Measurements from ENCODE around the gene ADAMTS4.

ADAMTS4 gene

GRCh38 chr1:161138431-161138830 lies 60.4 kb downstream of the ADAMTS4 start:
- DNase-seq, result no peak

- no peak for DNase-seq
These were observed 61.0 kb downstream of the ADAMTS4 start for GRCh38 chr1:161137881-161138280.
